Embryonic facial prominence (tissue), 1 donor: ENCODE data around the gene CAND2.
"Not testable (repeated sequence)": the region's sequence is repeated elsewhere in the genome, so short reads cannot be mapped to it uniquely, and the experiment has no call there.

Experiments
- DNase-seq: peaks from one replicate; pipeline ENCODE4 v3.0.0-alpha.2; 2016; ENCODE audit errors: extremely low spot score

The CAND2 gene

DNA sequence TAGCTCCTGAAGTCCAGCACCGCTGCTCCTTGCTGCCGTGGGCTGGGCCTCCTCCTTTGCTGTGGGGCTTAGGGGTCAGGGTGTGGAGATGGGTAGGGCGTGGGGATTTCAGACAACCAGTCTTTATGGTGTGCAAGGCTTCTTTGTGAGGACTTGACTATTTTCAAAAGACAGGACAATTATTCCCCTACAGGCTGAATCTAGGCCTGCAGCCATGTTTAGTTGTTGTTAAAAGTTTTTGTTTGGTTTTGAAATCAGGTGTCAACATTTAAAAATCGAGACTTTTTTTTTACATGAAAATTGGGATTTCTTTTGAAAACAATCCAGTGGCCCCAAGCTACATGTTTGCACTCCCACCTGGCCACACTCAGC lies 34.3 kb downstream of the CAND2 start:
- no peak for DNase-seq

DNA sequence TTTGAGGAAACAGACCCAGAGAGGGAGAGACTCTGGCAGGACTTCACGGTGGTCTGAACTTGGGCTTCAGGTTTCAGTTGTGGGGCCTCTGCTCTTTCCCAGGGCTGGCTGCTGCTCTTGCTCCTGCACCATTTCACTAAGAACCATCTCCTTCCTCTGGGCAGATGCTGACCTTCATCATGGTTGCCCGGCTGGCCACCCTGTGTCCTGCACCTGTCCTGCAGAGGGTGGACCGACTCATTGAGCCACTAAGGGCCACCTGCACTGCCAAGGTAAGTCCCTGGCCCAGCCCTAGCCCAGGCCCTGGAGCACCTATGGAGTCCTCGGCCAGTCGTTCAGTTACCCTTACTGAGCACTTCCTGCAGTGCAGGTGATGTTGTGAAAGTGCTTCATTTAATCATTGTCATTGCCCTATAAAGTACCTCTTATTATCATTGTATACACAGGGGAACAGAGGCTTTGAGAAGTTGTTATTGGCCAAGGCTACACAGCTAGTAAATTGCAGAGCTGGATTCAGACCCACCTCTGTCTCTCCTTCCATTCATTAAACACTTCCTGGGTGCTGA lies 34.9 kb downstream of the CAND2 start:
- no peak for DNase-seq

DNA sequence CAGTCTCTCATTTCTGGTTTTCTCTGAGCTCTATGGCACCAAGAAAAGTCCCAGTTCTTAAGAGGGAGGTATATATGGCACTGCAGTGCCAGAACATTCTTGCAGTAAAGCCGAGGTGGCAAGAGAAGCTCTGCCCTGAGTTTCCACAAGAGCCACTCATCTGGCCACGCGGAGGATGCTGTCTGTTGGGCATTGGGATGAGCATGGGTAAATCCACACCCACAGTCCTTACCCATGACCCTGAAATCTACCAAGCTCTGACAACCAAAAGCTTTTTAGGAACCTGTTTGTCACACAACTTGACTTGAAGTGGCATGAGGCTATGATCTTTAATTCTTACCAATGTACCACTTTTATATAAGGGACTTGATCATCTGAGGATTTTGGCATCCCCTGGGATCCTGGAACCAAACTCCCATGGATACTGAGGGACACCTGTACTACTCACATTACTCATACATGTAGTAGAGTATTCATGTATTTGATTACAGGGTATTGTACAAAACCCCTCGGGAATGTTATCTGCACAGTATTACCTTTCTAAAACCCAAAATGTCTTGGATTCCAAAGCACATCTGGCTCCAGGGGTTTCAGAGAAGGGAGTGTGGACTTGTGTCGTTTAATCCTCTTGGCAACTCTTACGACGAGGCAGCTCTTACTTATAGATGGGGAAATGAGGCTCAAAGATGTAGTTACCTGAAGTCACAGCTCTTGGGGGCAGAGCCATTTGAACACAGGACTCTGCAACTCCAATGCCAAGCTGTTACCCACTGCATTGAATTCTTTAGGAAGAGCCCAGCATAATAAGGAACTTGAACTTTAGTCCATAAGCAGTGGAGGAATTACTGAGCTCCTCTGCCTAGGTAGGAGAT lies 36.1 kb downstream of the CAND2 start:
- DNase-seq: no peak

DNA sequence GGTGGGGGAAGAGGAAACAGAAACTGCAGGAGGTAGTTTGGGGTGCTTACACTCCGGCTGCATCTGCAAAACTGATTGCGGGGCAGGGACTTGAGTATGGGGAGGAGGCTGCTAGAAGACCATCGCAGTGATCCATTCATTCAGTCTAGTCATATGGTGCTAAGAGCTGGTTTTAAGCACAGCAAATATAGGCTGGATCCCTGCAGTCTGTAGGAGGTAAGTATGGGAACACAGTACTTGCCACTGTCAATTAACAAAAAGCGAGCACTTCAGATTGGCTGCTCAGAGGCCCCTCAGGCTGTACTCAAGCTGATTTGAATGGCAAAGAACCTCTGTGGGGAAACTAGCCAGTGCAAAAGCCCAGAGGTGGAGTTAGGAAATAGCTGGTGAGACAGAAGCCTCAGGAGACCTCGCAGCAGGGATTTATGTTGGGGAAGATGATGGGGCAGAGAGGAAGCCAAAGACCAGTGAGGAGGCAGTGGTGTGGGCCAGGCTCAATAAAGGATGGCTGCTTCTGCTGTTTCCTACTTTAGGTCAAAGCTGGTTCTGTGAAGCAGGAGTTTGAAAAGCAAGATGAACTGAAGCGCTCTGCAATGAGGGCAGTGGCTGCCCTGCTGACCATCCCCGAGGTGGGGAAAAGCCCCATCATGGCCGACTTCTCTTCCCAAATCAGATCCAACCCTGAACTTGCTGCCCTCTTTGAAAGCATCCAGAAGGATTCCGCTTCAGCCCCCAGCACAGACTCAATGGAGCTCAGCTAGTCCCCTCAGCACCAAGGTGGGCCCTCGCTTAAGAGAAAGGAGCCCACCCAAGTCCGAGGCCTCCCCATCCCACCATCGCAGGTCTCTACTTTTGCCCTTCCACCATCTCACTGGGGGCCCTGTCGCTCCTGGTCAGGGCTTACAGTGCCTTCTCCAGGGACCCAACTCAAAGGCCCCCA lies 37.0 kb downstream of the CAND2 start:
- no peak for DNase-seq

DNA sequence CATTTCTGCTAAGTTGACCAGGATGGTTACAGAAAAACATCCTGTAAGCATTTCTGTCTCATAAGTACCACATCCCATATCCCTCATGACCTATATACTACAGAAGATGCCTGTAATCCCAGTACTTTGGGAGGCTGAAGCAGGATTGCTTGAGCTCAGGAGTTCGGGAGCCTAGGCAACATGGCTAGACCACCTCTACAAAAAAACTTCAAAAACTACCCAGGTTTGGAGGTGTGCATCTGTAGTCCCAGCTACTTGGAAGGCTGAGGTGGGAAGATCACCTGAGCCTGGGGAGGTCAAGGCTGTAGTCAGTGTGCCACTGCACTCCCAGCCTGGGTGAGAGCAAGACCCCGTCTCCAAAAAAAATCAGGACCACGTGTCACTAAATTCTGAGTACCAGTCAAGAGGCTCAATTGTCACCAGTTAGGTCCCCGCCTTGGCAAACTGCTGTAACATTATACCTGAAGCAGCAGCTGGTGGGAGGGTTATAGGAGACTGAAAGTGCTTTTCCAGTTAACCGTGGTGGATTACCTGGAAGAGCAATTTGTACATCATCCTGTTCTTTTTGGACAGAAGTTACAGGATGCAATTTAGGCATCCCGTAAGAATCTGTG lies 38.7 kb downstream of the CAND2 start:
- DNase-seq: no peak

DNA sequence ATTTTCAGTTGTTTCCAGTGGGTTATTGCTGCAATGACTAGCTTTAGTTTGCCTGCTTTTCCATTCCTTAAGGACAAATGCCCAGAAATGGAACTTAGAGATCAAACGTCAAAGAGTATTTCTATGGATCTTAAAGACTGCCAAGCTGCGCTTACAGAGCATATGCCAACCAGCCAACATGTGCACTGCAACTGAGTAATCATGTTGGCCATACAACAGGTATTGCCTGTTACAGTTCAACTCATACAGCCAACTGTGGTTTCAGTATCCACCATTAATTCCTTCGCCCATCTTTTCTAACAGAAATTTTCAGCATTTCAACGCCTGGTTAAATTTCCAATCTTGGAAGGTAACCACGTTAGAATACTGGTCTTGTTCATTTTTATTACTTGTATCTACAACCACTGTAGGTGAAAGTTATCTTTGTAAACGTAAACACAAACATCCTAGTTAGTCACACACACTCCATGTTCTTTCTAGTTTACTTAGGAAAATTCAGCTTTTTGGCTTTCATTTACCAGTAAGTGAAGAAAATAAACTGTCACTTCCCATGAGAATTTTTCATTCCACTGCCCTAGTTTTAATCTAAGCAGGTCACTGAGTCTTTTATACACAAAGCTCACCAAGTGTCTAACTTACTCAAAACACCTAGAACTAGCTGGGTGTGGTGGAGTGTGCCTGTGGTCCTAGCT lies 41.0 kb downstream of the CAND2 start:
- no peak for DNase-seq

DNA sequence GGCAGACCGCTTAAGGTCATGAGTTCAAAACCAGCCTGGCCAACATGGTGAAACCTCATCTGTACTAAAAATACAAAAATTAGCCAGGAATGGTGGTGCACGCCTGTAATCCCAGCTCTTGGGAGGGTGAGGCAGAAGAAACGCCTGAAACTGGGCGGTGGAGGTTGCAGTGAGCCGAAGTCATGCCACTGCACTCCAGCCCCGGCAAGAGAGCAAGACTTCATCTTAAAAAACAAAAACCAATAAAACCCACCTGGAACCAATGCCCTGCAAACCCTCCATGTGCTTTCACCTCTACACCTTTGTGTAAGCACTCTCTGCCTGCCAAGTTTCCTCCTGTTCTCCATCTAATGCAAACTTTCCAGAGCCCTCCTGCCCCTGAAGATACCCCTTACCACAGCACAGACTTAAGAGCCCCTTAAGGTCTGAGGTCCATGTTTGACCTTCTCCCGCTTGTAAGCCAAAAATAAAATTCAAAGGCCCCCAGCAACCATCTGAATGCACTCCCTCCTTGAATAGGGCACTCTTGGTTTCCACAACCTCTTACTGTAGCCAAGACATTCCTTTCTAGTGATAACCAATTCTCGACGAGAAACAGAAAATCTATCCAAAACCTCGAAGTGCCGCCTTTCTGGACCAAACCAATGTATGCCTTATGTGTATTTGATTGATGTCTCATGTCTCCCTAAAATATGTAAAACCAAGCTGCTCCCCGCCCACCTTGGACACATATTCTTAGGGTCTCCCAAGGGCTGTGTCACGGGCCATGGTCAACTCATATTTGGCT lies 41.9 kb downstream of the CAND2 start:
- DNase-seq: no peak

DNA sequence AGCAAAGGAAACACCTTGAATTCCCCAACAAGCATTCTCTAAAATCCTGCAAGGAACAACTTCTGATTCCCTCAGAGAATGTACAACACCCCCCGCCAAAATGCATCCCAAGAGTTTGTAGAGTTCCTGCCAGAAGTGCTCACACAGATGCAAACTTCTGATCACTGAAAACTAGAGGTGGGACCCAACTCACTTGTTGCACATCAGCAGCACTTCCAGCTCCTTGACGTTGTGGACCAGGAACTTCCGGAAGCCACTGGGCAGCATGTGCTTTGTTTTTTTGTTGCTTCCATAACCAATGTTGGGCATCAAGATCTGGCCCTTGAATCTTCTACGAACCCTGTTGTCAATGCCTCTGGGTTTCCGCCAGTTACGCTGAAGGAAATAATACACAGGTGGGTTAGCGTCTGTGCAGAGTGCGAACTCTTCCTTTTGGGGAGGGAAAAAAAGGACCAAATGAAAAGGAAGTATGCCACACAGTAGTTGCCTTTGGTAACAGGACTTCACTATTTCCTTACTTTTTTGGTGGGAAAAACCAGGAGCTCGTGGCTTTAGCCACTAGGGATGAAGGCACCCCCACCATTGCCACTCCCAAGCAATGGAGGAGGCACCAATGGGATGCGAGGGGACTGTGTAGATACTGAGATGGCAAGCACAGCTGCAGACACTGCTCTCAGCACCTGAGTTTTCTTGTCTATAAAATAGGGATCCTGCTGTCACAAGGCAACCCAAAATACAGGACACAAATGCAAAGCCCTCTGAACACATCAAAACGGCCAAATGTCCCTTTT lies 42.9 kb downstream of the CAND2 start:
- DNase-seq: no peak

DNA sequence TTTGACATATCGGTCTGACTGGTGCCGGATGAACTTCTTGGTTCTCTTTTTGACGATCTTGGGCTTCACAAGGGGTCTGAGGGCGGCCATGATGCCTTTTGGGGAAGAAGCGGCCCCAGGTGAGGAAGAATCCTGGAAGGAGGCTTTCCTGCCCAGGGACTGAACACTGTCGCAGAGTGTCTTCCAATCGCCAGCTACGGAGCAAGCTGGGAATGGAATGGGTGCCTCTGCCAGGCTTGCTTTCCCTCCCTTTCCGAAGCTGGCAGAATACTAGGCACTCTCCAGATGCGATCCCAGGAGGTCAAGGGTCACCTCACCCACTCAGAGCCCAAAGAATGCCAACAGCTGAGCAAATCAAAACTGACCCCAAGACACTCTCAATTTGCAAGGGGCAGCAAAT lies 43.7 kb downstream of the CAND2 start:
- DNase-seq: not testable (repeated sequence)

DNA sequence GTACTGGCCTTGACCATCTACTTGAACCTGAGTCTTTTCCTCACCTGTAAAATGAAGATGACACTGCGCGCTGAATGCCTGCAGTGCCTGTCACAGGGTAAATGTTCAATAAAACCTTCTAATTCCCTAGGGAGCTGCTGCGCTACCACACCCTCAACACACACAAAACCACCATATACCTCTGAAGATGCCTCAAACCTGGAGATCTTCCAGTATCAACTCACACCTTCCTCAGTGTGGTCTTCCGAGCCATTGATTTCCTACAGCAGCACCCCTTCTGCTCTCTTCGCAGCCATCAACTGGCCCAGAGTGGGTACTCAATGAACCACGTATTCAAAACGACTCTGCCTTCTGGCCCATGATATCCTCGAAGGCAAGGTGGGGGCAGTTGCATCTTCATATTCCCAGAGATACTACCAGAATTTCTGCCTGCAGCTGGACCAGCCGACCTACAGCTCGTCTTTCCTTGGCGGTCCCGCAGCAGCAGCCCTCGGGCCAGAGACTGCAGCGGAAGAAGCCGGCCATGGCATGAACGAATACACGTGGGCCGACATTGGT lies 44.2 kb downstream of the CAND2 start:
- DNase-seq: no peak

DNA sequence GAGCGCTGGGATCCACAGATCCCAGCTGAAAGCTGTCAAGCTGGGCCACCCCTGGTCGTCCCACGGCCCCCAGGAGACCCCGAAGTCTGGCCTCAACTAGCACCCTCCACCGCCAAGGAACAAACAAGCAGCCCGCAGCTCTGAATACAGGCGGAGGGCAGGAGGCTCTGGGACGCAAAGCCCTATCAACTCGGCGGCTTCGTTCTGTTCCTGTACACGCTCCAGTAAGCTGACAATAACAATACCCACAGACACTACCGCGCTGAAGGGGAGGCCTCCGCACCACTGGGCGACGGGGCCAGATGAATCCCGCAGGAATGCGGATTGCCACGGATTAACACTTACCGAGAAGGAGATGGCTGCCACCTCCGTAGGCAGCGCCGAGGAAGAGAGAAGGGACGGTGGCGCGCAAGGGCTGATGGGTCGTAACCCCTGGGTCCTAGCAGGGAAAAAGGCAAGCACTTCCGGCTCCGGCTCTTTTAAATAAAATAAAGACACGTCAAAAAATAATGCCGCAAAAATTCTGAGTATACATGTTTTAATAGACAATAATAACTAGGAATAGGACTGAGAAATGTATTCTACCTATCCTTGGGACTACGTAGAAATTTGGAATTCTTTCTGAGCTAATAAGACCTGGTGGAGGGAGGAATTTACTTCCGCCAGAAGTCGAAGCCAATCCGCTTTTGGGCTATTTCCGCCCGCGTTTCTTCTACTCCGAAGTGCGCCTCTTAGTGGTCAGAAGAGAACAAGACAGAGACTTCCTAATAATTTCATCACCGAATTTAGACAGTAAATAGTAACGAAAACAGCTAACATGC lies 44.9 kb downstream of the CAND2 start, which contains the start of gene RPL32:
Gene RPL32, minus strand, starts transcription at position 417 of the 821 bp plus-strand sequence. CDS start 1,328 bp downstream, outside the sequence.
- DNase-seq: peak; percentile 93

DNA sequence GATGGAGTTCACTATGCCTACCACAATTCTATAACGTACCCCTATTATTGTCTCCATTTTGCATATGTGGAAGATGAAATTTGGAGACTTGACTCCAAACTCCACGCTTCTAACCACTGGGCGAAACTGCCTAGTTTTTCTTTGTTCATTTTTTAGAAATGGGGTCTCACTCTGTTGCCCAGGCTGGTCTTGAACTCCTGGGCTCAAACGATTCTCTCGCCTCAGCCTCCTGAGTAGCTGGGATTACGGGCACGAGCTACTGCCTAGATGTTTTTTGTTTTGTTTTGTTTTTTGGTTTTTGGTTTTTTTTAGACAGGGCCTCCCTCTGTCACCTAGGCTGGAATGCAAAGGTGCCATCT lies 45.5 kb downstream of the CAND2 start:
- DNase-seq: no peak

DNA sequence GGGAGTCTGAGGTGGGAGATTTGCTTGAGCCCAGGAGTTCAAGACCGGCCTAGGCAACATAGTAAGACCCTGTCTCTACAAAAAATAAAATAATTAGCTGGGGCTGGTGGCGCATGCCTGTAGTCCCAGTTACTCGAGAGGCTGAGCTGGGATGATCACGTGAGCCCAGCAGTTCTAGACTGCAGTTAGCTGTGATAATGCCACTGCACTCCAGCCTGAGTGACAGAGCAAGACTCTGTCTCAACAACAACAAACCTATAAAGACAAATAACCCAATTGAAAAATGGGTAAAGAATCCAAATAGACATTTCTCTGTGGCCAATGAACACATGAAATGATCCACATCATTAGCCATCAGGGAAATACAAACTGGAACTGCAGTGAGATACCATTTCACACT lies 46.0 kb downstream of the CAND2 start:
- no peak for DNase-seq

DNA sequence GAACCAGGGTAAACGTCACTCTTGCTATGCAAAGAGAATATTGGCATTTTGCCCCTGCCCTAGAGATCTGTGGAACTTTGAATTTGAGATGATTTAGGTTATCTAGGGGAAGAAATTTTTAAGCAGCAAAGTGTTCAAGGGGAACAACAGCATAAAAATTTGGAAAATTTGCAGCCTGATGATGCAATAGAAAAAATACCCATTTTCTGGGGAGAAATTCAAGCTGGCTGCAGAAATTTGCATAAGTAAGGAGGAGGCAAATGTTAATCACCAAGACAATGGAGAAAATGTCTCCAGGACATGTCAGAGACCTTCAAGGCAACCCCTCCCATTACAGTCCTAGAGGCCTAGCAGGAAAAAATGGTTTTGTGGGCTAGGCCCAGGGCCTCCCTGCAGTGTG lies 49.3 kb downstream of the CAND2 start:
- DNase-seq: no peak

DNA sequence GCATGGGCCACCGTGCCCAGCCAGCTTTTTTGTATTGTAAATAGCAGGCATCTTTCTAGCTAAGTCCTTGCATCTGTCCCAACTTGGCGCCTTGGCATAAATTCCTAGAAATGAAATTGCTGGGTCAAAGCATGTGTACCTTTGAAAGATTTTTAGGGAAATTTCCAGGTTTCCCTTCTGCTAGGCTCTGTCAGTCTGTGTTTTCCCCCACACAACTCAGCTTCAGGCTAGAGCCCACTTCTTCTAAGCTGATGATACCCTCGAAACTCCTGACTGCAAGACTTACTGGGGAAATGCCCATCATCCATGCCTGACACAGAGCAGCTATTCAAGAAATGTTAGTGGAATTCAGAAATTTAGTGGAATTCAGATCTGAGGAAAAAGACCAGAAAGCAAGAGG lies 55.7 kb downstream of the CAND2 start:
- DNase-seq: no peak

DNA sequence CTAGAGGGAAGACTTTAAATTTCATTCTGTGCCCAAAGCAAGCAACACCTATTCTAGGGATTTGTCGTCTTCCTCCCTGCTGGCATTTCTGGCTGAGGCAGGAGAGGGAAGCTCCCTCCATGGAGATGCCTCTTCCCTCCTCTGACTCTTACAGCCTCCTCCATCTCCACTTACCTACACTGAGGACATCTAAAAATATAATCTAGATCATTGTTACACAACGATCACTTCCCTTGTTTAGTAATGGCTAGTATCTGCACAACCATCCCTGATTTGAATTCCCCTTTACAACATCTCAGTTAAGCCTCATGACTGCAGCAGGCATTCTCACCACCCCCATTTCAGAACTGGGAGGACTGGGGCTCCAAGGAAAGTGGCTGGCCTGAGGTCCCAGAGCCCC lies 57.4 kb downstream of the CAND2 start:
- not testable (repeated sequence) for DNase-seq

DNA sequence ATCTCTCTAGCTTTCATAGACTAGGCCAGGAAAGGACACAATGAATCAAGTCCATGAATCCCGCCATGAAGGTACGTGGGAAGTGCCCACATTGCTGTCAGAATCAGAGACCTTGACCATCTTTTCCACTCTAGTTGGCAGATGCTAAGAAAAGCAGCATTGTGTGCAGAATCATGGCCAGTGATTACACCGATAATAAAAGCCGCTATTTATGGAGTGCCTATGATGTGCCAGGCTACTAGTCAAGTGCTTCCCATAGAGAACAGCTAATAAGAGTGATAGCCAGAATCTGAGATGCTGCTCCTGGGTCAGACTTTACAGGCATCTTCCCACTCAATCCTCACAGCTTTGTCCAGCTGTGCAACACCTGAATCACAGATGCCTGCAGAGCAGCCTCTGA lies 58.1 kb downstream of the CAND2 start:
- DNase-seq: no peak

DNA sequence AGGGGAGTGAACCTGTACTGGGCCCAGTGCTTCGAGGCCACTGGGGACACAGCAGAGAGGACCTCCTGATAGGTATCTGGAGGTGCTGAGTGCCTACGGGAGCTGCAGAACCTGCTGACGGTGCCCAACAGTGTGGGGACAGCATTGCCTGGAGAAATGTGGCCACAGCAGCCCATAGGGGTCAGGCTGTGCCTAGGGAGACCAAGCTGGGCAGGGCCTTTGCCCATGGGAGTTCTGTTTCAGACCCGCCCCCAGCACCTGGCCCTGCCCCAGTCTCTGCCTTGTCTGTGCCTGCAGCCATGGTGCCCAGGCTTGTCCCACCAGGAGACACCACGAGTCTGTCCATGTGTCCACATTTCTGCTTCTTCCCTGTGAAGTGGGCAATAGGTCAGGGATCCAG lies 60.1 kb downstream of the CAND2 start:
- DNase-seq: no peak

DNA sequence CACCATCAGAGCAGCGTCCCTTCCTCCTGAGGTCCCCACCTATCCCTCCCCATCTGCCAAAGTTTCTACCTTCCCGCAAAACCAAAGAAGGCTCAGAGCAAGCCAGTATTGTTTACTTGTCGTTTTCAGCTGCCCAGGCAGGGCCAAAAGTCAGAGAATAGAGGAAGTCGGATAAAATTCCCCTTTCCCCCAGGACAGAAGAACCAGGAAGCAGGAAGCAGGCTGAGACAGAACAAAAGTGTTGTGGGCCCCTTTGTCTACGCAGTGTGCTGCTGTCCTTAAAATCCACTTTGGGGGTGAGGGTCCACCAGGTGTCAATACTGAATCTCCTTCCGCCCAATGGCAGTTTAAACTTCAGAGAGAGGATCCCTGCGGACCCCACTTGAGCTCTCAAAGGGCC lies 63.4 kb downstream of the CAND2 start:
- DNase-seq: no peak
